DMS153 (cell line): ENCODE data around the gene ESYT1.
A peak's percentile ranks its signal among the peaks of the same experiment; 100 is the strongest.

Source experiments
- DNase-seq: peaks from one replicate; lab custom pipeline; 2025; lab: John Stamatoyannopoulos, UW

Gene ESYT1

GRCh38 chr12:56188778-56189098 lies 60.7 kb downstream of the ESYT1 start:
- DNase-seq, result no peak

- peak; percentile 80 for DNase-seq
These were observed 61.2 kb downstream of the ESYT1 start, which contains the start of gene SMARCC2 for GRCh38 chr12:56189099-56189917. SMARCC2 (minus strand) TSS chr12:56189483; CDS start chr12:56189461, 22 bp downstream.

GRCh38 chr12:56189918-56190694 lies 62.0 kb downstream of the ESYT1 start:
- peak; percentile 86 for DNase-seq

- DNase-seq, result no peak
These were observed 62.7 kb downstream of the ESYT1 start for GRCh38 chr12:56190695-56191155.

GRCh38 chr12:56192582-56192981 lies 64.5 kb downstream of the ESYT1 start:
- no peak for DNase-seq

- DNase-seq, result peak; percentile 76
These were observed 65.0 kb downstream of the ESYT1 start for GRCh38 chr12:56193025-56193578.
